Stomach smooth muscle (tissue), 2 donors: Measurements from ENCODE around the gene NBL1.
A peak's percentile ranks its signal among the peaks of the same experiment; 100 is the strongest.

Experiments used
- H3K27ac ChIP-seq: one replicate; pipeline ENCODE4 v1.7.0; 2013; ENCODE audit warnings: mild to moderate bottlenecking, low read length, inconsistent platforms
- H3K27me3 ChIP-seq, 2 donors: one replicate each; pipeline ENCODE4 v1.7.0; 2013; ENCODE audit warnings: low read length in 2 of 2; ENCODE audit not compliant: insufficient read depth in 2 of 2, control insufficient read depth in 1 of 2
- H3K36me3 ChIP-seq, 2 donors: one replicate each; pipeline ENCODE4 v1.7.0; 2013; ENCODE audit warnings: low read length in 2 of 2; ENCODE audit not compliant: control insufficient read depth in 2 of 2, insufficient read depth in 2 of 2
- H3K4me1 ChIP-seq: one replicate; pipeline ENCODE4 v1.7.0; 2013; ENCODE audit warnings: low read length; ENCODE audit not compliant: control insufficient read depth, insufficient read depth
- H3K4me3 ChIP-seq, 2 donors: one replicate each; pipeline ENCODE4 v1.7.0; 2013; ENCODE audit warnings: low read length in 2 of 2
- H3K9ac ChIP-seq, 2 donors: one replicate each; pipeline ENCODE4 v1.7.0; 2013; ENCODE audit warnings: low read length in 2 of 2, mild to moderate bottlenecking in 1 of 2
- H3K9me3 ChIP-seq, 2 donors: one replicate each; pipeline ENCODE4 v1.7.0; 2013; ENCODE audit warnings: low read length in 2 of 2; ENCODE audit not compliant: control insufficient read depth in 2 of 2
- donor health status: healthy.
- donor health status: Pancreatic carcinoma.

Gene NBL1

DNA sequence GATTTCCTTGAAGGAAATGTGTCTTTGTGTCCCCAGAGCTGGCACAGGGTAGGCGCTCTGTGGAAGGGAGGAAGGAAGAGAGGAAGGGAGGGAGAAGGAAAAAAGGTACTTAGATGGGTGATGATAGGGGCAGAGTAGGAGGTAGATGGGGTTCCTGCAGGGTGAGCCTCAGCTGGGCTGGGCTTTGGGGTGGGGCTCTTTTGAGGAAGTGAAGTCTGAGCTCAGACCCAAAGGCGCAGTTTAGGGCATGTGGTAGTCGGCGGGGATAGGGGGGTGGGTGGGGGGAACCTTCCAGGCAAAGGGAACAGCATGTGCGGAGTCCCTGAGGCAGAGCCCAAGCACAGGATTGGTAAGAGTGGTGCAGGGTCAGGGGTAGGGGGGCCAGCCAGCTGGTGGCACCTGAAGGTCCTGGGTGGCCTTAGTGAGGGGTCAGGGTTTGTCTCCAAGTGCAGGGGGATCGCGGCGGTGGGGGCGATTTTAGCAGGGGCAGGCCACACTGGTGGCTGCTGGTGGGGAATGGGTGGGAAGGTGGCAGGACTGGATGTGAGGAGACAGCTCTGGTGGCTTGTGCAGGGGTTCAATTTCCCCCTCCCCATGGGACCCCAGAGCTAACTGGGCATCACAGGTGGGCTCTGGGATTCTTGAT is 12.1 kb downstream of the NBL1 start:
- H3K27me3 ChIP-seq: no peaks in the 10 kb centered on the region
- no peak overlapping the region for H3K4me3 ChIP-seq
- H3K9ac ChIP-seq: no peak overlapping the region
- no peaks in the 10 kb centered on the region for H3K9me3 ChIP-seq
- no peak overlapping the region for H3K27ac ChIP-seq
- peaks cover 6 to 11% of the 10 kb centered on the region in 2 donors for H3K36me3 ChIP-seq
- H3K4me1 ChIP-seq: peaks cover 28% of the 10 kb centered on the region

DNA sequence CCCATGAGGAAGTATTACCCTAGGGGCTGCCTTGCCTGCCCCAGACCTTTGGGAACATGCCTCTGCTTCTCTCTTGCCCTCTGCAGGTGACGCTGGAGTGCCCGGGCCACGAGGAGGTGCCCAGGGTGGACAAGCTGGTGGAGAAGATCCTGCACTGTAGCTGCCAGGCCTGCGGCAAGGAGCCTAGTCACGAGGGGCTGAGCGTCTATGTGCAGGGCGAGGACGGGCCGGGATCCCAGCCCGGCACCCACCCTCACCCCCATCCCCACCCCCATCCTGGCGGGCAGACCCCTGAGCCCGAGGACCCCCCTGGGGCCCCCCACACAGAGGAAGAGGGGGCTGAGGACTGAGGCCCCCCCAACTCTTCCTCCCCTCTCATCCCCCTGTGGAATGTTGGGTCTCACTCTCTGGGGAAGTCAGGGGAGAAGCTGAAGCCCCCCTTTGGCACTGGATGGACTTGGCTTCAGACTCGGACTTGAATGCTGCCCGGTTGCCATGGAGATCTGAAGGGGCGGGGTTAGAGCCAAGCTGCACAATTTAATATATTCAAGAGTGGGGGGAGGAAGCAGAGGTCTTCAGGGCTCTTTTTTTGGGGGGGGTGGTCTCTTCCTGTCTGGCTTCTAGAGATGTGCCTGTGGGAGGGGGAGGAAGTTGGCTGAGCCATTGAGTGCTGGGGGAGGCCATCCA is 12.8 kb downstream of the NBL1 start:
- H3K4me1 ChIP-seq: peaks cover 24% of the 10 kb centered on the region
- H3K27ac ChIP-seq: no peak overlapping the region
- no peaks in the 10 kb centered on the region for H3K9me3 ChIP-seq
- peaks cover 6 to 11% of the 10 kb centered on the region in 2 donors for H3K36me3 ChIP-seq
- no peak overlapping the region for H3K4me3 ChIP-seq
- H3K9ac ChIP-seq: no peak overlapping the region
- peaks cover 1 to 3% of the 10 kb centered on the region in 2 donors for H3K27me3 ChIP-seq

DNA sequence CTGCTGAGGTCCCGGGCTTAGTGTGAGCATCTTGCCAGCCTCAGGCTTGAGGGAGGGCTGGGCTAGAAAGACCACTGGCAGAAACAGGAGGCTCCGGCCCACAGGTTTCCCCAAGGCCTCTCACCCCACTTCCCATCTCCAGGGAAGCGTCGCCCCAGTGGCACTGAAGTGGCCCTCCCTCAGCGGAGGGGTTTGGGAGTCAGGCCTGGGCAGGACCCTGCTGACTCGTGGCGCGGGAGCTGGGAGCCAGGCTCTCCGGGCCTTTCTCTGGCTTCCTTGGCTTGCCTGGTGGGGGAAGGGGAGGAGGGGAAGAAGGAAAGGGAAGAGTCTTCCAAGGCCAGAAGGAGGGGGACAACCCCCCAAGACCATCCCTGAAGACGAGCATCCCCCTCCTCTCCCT is 13.4 kb downstream of the NBL1 start:
- peaks cover 3 to 5% of the 10 kb centered on the region in 2 donors for H3K27me3 ChIP-seq
- H3K9ac ChIP-seq: no peak overlapping the region
- no peak overlapping the region for H3K4me3 ChIP-seq
- H3K36me3 ChIP-seq: peaks cover 6 to 11% of the 10 kb centered on the region in 2 donors
- no peak overlapping the region for H3K27ac ChIP-seq
- no peaks in the 10 kb centered on the region for H3K9me3 ChIP-seq
- H3K4me1 ChIP-seq: peaks cover 19% of the 10 kb centered on the region

DNA sequence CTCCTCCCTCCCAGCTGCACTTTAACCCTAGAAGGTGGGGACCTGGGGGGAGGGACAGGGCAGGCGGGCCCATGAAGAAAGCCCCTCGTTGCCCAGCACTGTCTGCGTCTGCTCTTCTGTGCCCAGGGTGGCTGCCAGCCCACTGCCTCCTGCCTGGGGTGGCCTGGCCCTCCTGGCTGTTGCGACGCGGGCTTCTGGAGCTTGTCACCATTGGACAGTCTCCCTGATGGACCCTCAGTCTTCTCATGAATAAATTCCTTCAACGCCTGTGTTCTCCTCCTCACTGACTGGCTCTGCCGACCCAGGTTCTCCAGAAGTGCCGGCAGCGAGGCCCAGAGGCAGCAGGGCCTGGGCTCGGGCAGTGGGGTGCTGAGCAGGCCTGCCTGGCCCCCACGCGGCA is 14.1 kb downstream of the NBL1 start:
- peaks cover 5 to 6% of the 10 kb centered on the region in 2 donors for H3K27me3 ChIP-seq
- peaks cover 19% of the 10 kb centered on the region for H3K4me1 ChIP-seq
- no peak overlapping the region for H3K9ac ChIP-seq
- no peak overlapping the region for H3K4me3 ChIP-seq
- H3K9me3 ChIP-seq: no peaks in the 10 kb centered on the region
- H3K27ac ChIP-seq: no peak overlapping the region
- peaks cover 6 to 11% of the 10 kb centered on the region in 2 donors for H3K36me3 ChIP-seq

DNA sequence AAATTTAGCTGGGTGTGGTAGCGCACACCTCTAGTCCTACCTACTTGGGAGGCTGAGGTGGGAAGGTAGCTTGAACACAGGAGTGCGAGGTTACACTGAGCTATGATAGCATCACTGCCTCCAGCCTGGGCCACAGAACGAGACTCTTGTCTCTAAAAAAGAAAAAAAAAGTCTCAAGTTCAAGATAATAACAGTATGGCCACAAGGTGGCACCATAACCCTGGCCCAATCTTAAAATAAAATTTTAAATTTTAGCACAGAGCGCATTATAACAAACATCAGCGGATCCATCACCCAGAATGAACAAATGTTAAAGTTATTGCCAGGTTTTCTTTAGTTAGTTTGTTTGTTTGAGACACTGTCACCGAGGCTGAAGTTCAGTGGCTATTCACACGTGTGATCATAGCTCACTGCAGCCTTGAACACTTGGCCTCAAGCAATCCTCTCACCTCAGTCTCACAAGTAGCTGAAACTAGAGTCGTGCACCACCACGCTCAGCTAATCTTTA is 17.7 kb downstream of the NBL1 start:
- no peaks in the 10 kb centered on the region for H3K9me3 ChIP-seq
- H3K4me1 ChIP-seq: peaks cover 14% of the 10 kb centered on the region
- no peak overlapping the region for H3K4me3 ChIP-seq
- peaks cover 0 to 3% of the 10 kb centered on the region in 2 donors for H3K36me3 ChIP-seq
- H3K9ac ChIP-seq: peak overlapping the region in 1 of 2 donors; percentile 36
- H3K27ac ChIP-seq: no peak overlapping the region
- H3K27me3 ChIP-seq: peaks cover 25 to 33% of the 10 kb centered on the region in 2 donors

DNA sequence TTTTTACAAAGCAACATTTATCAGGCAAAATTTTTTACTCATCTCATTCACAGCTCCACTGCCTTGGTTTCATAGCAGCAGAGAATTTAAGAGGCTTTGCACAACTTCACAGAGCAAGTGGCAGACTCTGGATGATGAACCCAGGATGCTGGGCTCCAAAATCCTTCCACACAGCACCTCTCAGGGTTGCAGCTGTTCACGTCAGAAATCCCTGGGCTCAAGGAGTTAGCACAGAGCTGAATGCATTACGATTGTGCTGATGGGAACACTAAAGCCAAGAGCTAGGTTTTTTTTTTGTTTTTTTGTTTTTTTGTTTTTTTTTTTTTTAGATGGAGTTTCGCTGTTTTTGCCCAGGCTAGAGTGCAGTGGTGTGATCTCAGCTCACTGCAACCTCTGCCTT is 18.2 kb downstream of the NBL1 start:
- no peak overlapping the region for H3K27ac ChIP-seq
- H3K4me3 ChIP-seq: no peak overlapping the region
- H3K9ac ChIP-seq: no peak overlapping the region
- H3K4me1 ChIP-seq: peaks cover 14% of the 10 kb centered on the region
- no peaks in the 10 kb centered on the region for H3K9me3 ChIP-seq
- H3K27me3 ChIP-seq: peaks cover 29 to 33% of the 10 kb centered on the region in 2 donors
- peaks cover 0 to 3% of the 10 kb centered on the region in 2 donors for H3K36me3 ChIP-seq

DNA sequence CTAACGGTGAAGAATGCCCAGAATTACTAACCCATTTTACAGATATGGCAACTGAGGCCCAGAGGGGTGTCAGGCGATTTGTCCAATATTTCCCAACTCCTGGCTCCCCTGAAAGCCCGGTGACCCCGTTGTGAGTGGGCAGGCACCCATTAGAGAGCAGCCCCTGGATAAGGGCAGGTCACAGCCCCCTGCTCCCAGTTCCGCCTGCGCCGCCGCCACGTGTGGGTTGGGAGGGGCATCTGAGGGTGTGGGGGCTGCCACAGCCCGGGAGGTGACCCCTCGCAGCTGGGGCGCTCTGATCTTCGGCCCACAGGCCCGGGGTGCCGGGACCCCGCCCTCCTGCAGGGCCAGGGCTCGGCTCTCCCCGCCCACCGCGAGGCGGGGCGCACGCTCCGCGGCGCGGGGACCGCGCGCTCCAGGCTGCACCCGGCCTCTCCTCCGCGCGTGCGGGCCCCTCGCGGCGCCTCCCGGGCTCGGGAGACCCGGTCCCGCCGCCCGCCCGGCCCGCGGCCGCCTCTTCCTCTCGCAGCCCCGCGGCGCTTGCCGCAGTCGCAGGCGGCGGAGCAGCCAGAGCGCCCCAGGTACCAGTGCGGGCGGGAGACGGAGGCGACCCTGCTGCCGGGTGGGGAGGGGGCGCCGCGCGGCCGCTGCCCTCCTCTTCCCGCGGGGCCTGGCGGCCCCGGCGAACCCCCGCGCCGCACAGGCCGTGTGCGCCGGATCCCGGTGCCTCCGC is 20.5 kb downstream of the NBL1 start, which contains the start of gene HTR6:
TSS of gene HTR6 (plus strand) at position 423 of the 733 bp plus-strand sequence. CDS start 879 bp downstream, outside the sequence.
- Histone ChIP-seq H3K27ac (no peak within 1 kb of the TSS), H3K36me3 (no peaks in the 10 kb centered on the region), H3K9me3 (no peaks in the 10 kb centered on the region), H3K27me3 (peaks cover 35 to 38% of the 10 kb centered on the region in 2 donors), H3K9ac (no peak within 1 kb of the TSS), H3K4me3 (peak within 1 kb of the TSS in 1 of 2 donors; percentile 52), H3K4me1 (peaks cover 10% of the 10 kb centered on the region)

DNA sequence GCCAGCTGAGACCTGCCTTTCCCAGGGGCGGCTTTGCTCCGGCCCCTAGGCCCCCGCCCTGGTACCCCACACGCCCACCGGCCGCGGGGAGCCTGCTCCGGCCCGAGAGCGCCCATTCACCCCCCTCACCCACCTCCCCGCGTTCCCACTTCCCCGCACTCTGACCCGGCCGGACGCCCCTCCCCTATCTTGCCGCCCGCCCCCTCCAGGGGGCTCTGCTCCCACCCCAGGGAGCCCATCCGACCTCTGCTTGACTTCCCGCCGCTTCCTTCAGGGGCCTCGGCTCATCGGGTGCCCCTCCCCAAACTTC is 21.0 kb downstream of the NBL1 start:
- Histone ChIP-seq H3K4me1 (peaks cover 8% of the 10 kb centered on the region), H3K36me3 (no peaks in the 10 kb centered on the region), H3K27ac (no peak overlapping the region), H3K27me3 (peaks cover 35 to 38% of the 10 kb centered on the region in 2 donors), H3K9me3 (no peaks in the 10 kb centered on the region), H3K4me3 (peak overlapping the region in 1 of 2 donors; percentile 52), H3K9ac (no peak overlapping the region)

DNA sequence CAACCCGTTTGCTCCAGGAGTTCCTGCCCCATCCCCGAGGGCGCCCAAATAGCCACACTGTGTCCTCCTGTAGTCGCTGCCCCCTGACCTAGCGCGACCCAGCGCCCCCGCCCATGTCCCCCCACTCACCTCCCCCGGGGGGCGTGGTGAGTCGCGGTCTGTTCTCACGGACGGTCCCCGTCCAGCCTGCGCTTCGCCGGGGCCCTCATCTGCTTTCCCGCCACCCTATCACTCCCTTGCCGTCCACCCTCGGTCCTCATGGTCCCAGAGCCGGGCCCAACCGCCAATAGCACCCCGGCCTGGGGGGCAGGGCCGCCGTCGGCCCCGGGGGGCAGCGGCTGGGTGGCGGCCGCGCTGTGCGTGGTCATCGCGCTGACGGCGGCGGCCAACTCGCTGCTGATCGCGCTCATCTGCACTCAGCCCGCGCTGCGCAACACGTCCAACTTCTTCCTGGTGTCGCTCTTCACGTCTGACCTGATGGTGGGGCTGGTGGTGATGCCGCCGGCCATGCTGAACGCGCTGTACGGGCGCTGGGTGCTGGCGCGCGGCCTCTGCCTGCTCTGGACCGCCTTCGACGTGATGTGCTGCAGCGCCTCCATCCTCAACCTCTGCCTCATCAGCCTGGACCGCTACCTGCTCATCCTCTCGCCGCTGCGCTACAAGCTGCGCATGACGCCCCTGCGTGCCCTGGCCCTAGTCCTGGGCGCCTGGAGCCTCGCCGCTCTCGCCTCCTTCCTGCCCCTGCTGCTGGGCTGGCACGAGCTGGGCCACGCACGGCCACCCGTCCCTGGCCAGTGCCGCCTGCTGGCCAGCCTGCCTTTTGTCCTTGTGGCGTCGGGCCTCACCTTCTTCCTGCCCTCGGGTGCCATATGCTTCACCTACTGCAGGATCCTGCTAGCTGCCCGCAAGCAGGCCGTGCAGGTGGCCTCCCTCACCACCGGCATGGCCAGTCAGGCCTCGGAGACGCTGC is 21.7 kb downstream of the NBL1 start:
- no peak overlapping the region for H3K4me3 ChIP-seq
- peaks cover 8% of the 10 kb centered on the region for H3K4me1 ChIP-seq
- H3K9ac ChIP-seq: no peak overlapping the region
- H3K27ac ChIP-seq: no peak overlapping the region
- no peaks in the 10 kb centered on the region for H3K36me3 ChIP-seq
- H3K9me3 ChIP-seq: no peaks in the 10 kb centered on the region
- peaks cover 35 to 38% of the 10 kb centered on the region in 2 donors for H3K27me3 ChIP-seq

DNA sequence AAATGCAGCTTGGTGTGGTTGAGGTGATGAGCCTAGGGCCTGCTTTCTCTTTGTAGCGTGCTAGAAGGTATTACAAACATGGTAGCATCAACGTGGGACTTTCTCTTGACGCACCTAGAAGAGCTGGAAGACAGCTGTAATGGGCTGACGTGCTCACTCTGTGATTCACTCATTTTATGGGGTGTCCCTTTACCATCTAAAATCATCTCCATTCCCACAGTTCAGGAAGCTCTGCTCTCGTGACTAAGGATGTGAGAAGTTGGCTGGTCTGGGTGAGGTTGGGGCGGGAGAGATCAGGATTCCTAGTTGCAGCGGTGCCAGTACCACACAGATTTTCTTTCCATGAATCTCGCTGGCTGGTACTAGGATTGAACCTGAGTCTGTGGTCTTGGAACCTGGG is 24.8 kb downstream of the NBL1 start:
- Histone ChIP-seq H3K27me3 (peaks cover 31 to 41% of the 10 kb centered on the region in 2 donors), H3K36me3 (no peaks in the 10 kb centered on the region), H3K4me1 (peaks cover 8% of the 10 kb centered on the region), H3K27ac (no peak overlapping the region), H3K4me3 (no peak overlapping the region), H3K9ac (no peak overlapping the region), H3K9me3 (no peaks in the 10 kb centered on the region)
